ENCODE data around the gene RBM20.
"Not testable (repeated sequence)": the region's sequence is repeated elsewhere in the genome, so short reads cannot be mapped to it uniquely, and the experiment has no call there.

Gene RBM20

DNA sequence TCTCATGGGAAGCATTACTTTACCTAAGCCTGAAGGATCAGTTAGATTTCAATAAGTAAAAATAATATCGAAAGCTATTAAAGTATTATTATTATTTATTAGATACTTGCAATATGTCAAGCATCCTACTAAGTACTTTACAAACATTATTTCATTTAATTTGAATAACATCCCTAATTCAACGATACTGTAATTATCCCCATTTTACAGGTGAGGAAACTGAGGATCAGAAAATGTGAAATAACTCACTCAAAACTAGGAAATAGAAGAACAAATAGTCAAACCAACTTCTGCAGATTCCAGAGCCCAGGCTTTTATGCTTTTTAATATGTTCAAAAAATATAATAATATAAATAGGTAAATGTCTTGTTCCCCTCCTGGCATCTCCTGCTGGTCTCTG, 217.3 kb downstream of the RBM20 start:
- no peak for DNase-seq

DNA sequence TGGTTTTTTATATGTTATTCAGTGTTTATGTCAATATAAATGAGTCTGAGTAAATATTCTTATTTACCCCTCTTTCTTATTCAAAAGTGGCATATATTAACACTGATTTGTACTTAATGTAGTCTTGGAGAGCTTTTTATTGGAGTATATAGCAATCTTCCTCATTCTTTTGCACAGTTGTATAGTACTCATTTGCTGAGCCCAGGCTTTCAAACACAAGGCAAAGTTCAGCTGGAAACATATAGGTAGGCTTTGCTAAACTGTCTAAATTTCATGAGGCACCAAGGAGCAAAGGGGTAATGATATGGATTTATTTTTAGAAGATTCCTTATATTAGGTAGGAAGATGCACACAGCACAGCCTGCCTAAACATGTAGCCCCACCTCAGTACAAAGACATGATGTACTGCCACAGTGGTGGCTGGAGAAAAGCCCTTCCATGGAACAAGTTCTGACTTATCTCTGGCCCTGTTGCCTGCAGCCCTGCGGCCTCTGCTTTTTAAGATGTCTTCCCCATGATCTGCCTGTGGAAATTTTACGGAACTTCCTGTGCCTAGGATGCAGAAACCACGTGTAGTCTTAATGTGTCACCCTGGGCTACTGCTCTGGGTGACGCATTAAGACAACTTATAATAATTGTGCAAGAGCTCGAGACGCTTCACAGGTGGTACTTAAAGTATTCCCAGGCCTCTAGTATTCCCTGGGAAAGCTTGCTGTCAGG, 218.0 kb downstream of the RBM20 start:
- no peak for DNase-seq

DNA sequence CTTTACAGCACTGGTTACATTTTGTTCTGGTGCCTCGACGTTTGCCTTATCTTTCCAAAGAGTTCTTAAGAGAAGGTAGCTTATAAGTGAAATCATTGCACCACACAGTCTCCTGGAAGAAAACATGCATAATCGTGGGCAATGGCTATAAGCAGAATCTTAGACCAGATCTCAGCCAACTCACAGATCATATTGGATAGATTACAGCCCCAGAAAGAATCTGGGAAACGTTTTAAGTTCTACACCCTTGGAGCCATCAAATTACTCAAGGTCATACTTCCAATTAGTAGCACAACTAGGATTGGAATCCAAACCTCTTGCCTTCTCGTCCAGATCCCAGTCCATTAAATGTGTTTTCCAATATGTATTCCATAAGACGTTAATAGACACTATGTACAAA, 218.8 kb downstream of the RBM20 start:
- DNase-seq = no peak

DNA sequence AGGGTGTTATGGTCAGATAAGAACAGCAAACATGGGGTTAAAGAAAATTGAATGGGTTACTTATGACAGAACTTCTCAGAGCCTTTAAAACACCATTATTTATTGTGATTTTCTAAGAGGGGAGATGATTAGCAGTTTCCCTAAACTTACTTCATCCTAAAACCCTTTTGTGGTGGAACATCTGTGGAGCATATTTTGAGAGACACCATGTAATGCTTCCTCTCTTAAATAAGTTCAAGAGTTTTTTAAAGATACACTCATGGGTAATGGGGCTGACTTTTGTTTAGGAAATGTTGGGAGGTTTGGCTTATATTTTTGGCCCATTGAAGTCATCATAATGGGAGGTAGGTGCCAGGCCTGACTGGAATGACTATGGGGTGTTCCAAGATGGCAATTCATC, 219.2 kb downstream of the RBM20 start:
- no peak for DNase-seq

DNA sequence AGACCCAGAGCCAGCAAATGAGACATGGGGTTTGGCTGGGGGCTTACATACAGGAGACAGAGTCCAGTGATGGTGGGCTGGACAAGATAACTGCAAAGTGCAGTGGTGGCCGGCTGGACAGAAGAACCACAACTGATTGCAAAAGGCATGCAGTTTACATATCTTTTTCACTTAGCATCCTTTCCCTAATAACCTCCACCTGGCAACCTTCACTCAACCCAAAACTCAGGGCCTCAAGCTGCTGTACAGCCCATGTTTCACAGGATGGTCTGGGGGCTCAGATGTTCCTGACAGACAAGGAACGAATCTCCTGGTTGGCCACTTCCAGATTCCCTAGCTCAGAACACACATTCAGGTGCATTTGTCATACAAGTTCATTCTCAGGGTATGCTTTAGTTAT, 219.8 kb downstream of the RBM20 start:
- no peak for DNase-seq

DNA sequence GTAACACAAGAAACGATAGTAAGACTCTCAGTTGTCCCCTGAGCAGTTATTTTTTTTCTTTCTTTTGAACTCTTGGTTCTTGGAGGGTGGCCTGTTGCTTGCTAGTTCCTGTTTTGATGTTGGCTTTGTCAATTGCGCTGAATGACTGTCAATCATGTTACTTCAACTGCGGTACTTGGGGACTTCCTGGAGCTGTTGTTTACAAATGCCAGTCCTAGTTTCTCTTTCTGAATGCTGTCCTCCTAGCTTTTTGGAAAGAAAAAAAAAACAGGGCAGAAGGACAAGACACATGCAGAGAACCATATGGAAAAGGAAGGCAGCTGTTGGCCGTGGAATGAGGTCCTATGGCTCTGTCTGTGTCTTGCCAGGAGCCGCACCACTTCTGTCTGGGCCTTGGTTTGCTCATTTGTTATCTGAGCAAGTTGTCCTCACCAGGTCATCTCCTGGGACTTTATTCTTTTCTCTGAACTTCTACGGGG, 220.6 kb downstream of the RBM20 start:
- DNase-seq = no peak

DNA sequence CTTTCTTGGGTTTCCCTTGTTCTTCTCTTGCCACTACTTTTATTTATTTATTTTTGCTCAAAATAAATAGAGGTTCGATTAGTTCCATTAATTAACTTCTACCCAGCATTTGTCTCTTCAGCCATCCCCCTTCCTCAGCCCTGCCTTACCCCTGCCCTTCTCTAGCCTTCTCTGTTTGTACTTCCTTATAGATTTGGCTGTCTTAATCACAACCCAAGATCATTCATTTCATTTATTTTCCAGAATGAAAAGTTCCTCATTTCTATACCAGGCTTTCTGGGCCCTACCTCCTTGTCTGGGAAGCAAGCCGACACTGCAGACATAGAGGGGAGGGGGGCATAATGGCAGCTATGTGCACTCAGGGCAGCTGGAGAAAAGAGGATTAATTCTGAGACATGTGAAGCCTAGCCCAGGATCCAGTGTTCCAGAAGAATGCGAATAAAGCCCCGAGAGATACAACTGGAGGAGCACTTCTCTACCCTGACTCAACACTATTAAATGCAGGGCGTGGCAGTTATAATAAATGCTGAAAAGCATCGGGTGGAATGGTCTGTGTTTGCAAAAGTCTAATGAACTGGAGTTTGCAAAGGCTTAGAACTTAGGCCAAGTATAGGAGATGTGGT, 221.2 kb downstream of the RBM20 start:
- DNase-seq = no peak

DNA sequence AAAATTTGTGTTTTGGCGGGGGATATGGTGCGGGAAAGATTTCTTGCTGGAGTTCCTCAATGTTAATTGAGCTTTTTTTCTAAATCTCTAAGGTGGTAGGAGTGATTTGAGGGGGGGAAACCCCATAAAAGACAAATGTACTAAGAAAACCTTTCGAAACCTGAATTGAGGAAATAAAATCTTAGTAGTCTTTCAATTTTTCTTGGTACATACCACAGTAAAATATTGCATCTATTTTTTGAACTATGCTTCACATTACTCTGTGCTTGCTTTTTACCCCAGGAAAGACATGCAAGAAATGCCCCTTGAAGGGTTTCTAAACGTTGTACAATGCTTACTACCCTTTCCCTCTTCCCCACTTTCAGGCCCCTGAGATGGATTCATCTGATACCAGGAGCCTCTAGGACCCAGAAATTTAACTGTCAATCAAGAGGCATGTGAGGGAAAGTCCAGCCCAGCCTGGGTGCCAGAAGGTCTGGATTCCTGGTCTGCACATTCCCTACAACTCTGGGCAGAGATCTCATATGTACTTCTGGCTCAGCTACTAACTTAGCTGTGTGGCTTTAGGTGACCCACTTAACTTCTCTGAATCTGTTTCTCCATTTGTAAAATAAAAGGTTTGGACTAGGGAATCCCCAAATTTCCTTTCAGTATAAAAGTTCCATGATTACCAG, 221.8 kb downstream of the RBM20 start:
- no peak for DNase-seq

DNA sequence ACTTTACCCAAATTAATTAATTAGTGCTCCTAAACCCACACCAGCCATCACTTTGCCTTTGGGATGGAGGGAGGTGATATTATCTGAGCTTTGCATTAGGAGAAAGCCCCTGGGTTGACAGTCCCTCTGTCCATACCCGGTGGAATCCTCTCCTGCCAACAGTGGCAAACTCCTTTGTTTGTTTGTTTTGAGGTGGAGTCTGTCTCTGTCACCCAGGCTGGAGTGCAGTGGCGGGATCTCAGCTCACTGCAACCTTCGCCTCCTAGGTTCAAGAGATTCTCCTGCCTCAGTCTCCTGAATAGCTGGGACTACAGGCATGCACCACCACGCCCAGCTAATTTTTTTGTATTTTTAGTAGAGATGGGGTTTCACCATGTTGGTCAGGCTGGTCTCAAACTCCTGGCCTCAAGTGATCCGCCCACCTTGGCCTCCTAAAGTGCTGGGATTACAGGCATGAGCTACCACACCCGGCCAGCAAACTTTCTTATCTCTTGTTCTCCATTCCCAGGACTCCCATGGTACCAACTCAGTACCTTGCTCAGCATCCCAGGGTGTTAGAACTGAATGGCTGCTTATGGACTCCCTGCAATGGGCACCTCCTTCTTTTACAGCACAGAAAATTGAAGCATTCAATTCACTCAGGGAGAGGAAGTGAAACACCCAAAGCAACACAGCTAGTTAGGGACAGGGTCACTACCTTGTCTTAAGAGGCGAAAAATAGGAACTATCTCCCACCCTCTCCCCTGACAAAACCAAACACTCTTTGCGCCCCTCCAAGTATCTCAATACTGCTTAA, 223.1 kb downstream of the RBM20 start:
- DNase-seq = not testable (repeated sequence)

DNA sequence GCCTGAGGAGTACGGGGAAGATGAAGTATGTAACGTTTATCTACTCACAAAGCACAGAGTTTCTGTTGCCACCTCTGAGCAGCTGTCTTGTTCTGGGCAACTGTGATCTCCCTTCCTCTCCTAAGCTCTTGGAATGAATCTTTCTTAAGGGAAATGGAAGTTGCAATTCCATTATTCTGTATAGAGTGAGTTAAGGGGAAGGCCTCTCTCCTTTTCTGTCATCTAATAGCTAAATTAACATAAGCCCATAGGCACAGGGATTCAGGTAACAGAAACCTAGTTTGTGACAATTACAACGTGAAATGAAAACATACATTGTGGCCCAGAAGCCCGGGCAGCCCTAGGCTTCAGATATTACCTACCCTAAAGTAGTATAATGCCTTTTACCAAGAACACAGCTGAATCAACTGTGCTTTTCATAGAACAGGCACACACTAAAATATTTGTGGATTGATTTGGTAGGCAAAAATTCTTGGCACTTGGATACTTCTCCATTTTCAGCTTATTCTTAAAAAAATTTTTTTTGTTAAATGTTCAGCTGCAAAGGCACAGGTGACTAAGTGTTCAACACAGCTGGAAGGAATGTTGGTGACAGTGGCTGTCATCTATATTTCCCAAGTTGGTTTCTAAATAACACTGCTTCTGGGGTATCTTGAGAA, 223.8 kb downstream of the RBM20 start:
- no peak for DNase-seq

DNA sequence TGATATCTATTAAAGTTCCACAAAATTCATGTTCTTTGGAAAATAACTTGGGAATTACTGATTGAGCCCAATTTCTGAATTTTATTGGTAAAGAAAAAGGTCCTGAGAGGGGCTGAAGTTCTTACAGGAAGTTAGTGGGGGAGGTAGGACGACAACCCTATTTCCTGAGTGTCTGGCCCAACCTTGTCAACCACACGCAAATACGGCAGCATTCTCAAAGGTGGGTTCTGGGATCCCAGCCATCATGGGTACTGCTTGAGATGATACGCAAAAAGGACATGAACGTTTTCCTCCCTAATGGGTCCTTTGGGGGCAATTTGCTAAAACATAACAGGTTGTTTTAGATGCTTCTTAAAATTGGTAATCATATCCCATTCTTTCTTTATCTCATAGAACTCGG, 224.8 kb downstream of the RBM20 start:
- no peak for DNase-seq

DNA sequence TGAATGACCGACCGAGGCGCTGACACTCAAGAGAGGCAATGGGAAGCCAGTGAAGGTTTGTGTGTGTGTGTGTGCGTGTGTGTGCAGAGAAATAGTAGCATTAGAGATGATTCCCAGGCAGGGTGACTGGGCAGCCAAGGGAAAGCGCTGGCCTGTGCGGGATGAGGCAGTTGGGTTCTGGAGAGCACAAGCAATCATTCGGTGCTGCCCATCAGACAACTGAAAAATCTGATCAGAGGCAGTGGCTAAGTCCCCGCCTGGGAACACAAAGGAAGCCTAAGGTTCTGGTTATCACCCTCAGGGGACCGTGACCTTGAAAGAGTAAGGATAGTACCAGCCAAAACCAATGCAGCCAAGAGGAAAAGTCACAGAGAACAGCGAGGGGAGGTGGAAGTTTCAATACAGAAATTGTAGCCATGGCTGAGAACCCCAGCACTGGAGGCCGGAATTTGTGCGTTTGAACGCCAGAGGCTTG, 226.7 kb downstream of the RBM20 start:
- no peak for DNase-seq

DNA sequence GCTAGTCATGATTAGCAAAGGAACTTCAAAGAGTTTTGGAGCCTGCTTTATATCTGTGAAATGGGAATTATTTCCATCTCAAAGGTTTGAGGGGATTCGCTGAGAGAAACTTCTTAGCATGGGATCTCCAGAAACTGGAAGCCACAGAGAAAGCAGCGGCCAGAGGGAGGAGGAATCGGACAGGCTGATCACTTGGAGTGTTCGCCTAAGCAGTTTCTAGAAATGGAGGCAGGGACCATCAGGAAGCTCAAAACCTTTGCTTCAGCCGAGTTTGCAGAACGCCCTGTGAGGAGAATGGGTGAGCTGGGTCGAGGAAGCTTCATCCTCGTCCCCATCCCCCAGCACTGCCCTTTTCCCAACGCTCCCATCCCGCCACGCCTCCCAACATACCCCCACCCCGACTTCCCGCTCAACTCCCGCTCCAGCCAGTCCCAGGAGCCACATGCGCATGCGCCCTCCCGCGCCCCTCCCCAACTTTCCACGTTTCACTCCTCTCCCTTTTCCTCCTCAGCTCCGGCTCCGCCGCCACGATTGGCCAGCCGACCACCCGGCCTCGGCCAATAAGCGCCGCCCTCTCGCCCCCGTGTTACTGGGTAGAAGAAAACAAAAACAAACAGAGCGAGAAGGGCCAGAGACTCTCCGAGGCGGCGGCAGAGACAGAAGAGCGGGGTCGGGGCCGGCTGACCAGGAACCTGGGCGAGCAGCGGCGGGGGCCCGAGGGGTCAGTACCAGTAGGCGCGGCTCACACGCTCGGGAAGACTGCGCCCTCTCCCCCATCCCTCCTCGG, 227.4 kb downstream of the RBM20 start, which contains the start of gene PDCD4:
TSS of gene PDCD4 (plus strand) at position 631 of the 787 bp plus-strand sequence. CDS start 4,100 bp downstream, outside the sequence.
- peak; percentile 91 for DNase-seq

DNA sequence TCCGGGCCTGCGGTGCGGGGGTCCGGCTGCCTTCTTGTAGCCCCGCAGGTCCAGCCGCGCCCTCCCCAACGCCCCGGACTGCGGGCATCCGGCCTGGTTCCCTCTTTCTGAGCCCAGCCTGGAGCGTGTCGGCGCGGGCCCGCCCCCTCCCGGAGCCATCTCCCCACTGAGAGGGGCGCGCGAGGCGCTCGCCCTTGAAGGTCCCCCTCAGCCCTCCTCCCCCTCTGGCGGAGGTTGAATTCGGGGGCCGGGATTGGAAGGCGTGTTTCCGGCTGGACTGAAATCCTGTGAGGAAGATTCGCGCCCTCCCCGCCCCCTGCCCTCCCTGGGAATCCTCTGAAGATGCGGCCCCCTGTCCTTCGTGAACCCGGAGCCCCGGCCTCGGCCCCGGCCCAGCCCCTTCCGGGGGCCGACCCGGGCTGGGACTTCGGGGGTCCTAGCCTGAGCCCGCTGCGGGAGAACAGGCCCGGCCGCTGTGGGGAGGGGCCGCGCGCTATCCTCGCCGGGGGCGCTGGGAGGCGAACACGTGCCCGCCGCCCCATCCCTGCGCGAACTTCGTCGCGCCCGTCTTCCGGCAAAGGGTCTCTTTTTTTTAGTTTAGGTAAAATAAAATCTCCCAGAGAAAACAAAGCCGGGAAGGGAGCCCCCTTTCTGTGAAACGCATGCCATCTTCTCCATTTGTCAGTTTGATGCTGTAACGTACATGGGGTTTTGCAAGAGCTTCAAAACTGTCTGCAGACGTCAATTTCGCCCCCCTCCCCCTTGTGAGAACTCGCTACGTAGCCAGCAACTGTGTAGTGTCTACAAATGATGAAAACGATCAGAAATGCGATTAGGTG, 228.2 kb downstream of the RBM20 start:
- DNase-seq = peak; percentile 17

DNA sequence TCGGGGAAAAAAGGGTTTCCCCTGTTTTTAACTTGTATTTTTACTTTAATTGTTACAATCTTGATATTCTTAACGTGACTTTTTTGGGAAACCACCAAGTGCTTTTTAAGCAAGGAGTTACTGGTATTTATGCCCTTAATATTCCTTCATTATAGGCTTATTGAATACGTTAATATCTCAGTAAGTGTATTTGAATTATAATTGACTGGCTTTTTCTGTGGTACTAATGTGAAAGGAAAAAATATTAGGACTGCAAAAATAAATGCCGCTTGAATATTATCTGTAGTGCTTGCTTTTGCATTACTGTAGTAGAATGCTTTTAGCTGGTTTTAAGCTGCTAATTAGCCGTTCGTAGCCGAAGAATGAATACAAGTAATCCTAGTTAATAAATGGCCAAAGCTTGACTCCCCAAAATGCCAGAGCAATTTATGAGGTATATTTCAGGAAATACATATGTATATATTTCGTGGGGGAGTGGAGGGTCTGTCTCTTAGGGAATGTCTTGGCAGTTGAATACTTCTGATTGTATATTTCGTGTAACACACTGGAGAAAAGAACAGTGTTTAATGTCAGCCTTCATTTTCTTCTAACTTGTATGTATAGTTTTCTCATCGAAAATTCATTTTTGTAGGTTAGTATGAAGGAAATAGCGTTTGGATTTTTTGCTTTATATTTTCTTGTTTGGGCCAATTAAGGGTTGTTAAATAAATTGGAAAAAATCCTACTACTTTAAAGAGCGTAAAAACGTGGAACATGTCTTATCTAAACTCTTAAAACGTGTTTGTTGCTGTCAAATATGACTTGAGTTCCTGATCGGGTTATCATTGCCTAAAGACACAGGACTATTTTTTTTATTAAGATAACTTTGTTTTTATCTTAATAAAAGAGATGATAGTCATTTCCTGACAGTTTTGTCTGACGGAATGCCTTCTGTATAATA, 229.1 kb downstream of the RBM20 start:
- no peak for DNase-seq

DNA sequence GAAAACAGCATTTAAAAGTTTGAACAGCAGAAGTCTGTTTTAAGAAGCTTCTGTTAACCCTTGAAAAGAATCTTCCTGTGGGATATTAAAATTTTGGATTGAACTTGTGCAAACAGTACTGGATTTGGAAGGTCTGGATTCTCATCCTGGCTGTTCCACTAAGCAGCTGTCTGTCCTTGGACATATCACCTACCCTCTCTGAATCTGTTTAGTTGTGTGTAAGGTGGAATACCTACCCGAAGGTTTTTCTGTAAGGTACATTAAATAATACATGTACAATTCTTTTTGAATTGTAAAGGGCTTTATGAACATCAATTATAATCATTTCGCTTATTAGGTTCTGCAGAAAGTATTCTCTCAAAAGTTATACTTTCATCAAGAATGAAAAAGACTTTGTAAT, 229.8 kb downstream of the RBM20 start:
- no peak for DNase-seq

DNA sequence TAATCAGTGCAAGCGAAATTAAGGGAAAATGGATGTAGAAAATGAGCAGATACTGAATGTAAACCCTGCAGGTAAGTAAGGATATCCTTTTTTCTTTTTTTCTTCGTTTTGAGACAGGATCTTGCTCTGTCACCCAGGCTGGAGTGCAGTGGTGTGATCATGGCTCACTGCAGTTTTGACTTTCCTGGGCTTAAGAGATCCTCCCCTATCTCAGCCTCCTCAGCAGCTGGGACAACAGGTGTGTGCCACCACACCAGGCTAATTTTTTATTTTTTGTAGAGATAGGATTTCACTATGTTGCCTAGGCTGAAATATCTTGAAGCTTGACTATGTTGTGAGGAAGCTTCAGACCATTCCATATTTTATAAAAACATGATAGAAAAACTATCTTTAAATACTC, 231.9 kb downstream of the RBM20 start:
- DNase-seq = no peak

DNA sequence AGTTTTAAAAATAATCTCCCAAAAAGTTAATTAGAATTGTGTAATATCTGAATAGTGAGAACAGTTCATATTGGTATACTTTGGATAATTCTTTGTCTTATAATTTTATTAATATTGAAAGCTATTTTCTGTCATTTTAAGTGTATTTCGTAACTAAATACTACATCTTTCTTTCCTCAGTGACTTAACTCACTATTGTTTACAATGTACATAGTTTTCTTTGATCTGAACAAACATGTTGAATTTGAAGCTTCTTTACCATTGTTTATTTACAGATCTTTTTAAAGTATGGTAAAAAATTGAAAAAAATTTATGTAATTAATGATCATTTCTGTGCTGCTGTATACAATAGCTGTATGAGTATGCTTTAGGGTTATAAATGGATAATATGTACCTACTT, 232.7 kb downstream of the RBM20 start:
- no peak for DNase-seq

DNA sequence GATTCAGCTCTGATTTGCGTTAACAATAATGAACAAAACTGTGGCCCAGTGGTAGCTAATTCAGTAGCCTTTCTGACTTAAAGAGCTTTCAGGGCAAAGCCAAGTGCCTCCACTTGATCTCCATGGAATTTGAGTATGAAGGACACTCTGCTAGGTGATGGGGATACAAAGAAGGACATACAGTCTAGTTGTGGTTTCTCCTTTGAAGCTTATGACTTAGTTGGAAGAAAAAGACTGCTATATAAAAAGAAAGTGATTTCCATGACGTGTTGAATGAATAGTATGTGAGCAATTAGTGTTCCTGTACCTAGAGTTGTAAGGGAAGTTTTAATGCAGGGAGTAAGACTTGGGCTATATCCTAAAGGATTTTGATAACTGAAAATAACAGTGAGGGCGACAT, 235.9 kb downstream of the RBM20 start:
- DNase-seq = no peak

DNA sequence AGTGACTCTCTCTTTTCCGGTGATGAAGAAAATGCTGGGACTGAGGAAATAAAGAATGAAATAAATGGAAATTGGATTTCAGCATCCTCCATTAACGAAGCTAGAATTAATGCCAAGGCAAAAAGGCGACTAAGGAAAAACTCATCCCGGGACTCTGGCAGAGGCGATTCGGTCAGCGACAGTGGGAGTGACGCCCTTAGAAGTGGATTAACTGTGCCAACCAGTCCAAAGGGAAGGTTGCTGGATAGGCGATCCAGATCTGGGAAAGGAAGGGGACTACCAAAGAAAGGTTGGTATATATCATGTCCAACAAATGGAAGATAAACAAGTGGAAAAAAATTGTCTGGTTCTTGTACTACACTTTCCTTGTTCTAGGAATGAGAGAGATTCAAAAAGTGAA, 237.1 kb downstream of the RBM20 start:
- no peak for DNase-seq
